ENCODE results near the gene CARNS1. TPM values are rescaled to one million over a fixed set of nuclear protein-coding genes. Genes with fewer than 3 reads are reported as not detected.

Gene CARNS1
- total and polyA plus RNA-seq, 2 of the 13 experiments (the other 11 are each of a cell fraction or from before 2014, with no cell fraction given), result not detected

DNA sequence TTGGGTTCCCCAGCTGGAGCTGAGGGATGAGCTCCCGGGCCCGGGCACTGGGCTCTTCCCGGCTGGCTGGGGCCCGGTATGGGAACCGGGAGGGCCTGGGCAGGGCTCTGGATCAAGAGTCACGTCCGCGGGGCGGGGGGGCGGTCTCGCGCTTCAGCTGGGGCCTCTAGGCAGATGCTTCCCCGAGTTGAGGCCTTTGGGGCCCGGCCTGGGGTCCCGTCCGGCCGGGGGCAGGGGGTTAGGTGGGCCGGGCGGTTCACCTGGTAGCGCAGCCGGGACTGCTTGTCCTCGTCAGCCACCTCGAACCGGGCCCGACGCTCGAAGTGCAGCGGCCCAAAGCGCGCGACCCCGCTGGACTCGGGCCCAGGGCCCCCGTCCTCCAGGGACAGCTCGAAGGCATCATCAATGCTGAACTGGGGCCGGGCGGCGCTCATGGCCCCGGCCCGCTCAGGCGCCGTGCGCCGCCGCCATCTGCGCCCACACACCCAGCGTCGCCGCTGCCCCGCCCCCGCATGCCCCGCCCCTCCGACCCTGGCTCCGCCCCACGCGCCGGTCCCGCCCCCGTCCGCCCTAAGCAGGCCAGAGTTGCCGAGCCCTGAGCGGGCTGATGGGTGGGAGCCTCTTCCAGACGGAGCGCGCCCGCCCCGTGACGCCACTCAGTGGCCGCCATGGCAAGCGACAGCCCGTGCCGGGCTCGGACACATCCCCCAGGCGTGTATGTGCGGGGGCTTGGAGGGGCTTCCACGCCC is 53.5 kb downstream of the CARNS1 start, which contains the start of gene TMEM134 (continued):
- TF ChIP-seq, protein P1, sequence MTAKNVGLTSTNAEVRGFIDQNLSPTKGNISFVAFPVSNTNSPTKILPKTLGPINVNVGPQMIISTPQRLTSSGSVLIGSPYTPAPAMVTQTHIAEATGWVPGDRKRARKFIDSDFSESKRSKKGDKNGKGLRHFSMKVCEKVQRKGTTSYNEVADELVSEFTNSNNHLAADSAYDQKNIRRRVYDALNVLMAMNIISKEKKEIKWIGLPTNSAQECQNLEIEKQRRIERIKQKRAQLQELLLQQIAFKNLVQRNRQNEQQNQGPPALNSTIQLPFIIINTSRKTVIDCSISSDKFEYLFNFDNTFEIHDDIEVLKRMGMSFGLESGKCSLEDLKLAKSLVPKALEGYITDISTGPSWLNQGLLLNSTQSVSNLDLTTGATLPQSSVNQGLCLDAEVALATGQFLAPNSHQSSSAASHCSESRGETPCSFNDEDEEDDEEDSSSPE (CRISPR knock-in tag; IDR thresholded peaks at IDR 0.05), result peak; percentile 72
- TF ChIP-seq MATR3 (CRISPR knock-in tag; IDR thresholded peaks at IDR 0.05) (no peak), MEIS1 (CRISPR knock-in tag; IDR thresholded peaks at IDR 0.05; ENCODE audit: borderline replicate concordance) (peak; percentile 78; the same call in 1 of the 2 replicates), ADNP (CRISPR knock-in tag; IDR thresholded peaks at IDR 0.05) (peak; percentile 23; the same call in 1 of the 2 replicates), SMYD3 (CRISPR knock-in tag; IDR thresholded peaks at IDR 0.05) (no peak), ZNF350 (CRISPR knock-in tag; IDR thresholded peaks at IDR 0.05; ENCODE audit: borderline replicate concordance, low read depth) (peak; percentile 57), ZC3H13 (CRISPR knock-in tag; IDR thresholded peaks at IDR 0.05) (peak; percentile 41; the same call in 1 of the 2 replicates)
- TF ChIP-seq, protein P2, sequence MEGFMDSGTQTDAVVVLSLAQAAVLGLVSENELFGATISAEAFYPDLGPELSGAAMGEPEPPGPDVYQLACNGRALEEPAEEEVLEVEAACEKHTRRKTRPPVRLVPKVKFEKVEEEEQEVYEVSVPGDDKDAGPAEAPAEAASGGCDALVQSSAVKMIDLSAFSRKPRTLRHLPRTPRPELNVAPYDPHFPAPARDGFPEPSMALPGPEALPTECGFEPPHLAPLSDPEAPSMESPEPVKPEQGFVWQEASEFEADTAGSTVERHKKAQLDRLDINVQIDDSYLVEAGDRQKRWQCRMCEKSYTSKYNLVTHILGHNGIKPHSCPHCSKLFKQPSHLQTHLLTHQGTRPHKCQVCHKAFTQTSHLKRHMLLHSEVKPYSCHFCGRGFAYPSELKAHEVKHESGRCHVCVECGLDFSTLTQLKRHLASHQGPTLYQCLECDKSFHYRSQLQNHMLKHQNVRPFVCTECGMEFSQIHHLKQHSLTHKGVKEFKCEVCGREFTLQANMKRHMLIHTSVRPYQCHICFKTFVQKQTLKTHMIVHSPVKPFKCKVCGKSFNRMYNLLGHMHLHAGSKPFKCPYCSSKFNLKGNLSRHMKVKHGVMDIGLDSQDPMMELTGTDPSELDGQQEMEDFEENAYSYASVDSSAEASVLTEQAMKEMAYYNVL (CRISPR knock-in tag; IDR thresholded peaks at IDR 0.05; ENCODE audit: borderline replicate concordance), result peak; percentile 15; the same call in 1 of the 2 replicates
- TF ChIP-seq, protein P3, sequence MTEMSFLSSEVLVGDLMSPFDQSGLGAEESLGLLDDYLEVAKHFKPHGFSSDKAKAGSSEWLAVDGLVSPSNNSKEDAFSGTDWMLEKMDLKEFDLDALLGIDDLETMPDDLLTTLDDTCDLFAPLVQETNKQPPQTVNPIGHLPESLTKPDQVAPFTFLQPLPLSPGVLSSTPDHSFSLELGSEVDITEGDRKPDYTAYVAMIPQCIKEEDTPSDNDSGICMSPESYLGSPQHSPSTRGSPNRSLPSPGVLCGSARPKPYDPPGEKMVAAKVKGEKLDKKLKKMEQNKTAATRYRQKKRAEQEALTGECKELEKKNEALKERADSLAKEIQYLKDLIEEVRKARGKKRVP (CRISPR knock-in tag; IDR thresholded peaks at IDR 0.05), result peak in 1 of 2 experiments; percentile 43; a peak in 1 of 4 replicates
- TF ChIP-seq, protein P4, sequence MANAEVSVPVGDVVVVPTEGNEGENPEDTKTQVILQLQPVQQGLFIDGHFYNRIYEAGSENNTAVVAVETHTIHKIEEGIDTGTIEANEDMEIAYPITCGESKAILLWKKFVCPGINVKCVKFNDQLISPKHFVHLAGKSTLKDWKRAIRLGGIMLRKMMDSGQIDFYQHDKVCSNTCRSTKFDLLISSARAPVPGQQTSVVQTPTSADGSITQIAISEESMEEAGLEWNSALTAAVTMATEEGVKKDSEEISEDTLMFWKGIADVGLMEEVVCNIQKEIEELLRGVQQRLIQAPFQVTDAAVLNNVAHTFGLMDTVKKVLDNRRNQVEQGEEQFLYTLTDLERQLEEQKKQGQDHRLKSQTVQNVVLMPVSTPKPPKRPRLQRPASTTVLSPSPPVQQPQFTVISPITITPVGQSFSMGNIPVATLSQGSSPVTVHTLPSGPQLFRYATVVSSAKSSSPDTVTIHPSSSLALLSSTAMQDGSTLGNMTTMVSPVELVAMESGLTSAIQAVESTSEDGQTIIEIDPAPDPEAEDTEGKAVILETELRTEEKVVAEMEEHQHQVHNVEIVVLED (CRISPR knock-in tag; IDR thresholded peaks at IDR 0.05; ENCODE audit: borderline replicate concordance), result peak; percentile 79; the same call in 1 of the 2 replicates
- TF ChIP-seq, protein P5, sequence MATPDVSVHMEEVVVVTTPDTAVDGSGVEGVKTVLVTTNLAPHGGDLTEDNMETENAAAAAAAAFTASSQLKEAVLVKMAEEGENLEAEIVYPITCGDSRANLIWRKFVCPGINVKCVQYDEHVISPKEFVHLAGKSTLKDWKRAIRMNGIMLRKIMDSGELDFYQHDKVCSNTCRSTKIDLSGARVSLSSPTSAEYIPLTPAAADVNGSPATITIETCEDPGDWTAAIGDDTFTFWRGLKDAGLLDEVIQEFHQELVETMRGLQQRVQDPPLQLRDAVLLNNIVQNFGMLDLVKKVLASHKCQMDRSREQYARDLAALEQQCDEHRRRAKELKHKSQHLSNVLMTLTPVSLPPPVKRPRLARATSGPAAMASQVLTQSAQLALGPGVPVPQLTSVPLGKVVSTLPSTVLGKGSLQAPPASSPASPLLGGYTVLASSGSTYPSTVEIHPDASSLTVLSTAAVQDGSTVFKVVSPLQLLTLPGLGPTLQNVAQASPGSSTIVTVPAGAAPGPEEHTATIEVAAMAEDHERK (CRISPR knock-in tag; IDR thresholded peaks at IDR 0.05; ENCODE audit: low read depth), result peak; percentile 63
- TF ChIP-seq, protein P6, sequence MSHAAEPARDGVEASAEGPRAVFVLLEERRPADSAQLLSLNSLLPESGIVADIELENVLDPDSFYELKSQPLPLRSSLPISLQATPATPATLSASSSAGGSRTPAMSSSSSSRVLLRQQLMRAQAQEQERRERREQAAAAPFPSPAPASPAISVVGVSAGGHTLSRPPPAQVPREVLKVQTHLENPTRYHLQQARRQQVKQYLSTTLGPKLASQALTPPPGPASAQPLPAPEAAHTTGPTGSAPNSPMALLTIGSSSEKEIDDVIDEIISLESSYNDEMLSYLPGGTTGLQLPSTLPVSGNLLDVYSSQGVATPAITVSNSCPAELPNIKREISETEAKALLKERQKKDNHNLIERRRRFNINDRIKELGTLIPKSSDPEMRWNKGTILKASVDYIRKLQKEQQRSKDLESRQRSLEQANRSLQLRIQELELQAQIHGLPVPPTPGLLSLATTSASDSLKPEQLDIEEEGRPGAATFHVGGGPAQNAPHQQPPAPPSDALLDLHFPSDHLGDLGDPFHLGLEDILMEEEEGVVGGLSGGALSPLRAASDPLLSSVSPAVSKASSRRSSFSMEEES (CRISPR knock-in tag; IDR thresholded peaks at IDR 0.05), result peak; percentile 67; the same call in 1 of the 2 replicates
- TF ChIP-seq, protein P7, sequence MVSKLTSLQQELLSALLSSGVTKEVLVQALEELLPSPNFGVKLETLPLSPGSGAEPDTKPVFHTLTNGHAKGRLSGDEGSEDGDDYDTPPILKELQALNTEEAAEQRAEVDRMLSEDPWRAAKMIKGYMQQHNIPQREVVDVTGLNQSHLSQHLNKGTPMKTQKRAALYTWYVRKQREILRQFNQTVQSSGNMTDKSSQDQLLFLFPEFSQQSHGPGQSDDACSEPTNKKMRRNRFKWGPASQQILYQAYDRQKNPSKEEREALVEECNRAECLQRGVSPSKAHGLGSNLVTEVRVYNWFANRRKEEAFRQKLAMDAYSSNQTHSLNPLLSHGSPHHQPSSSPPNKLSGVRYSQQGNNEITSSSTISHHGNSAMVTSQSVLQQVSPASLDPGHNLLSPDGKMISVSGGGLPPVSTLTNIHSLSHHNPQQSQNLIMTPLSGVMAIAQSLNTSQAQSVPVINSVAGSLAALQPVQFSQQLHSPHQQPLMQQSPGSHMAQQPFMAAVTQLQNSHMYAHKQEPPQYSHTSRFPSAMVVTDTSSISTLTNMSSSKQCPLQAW (CRISPR knock-in tag; IDR thresholded peaks at IDR 0.05), result peak; percentile 95
